HFF-Myc (cell line): ENCODE data around the gene SLC4A1.

Experiments
- DNase-seq: peaks from one replicate; pipeline ENCODE4 v3.0.0-alpha.2; 2011; ENCODE audit warnings: low read depth; ENCODE audit errors: extremely low read depth
- H3K4me3 ChIP-seq: replicated peaks from 2 replicates; pipeline ENCODE4 v1.5.1; 2011; ENCODE audit warnings: low read depth, mild to moderate bottlenecking, control low read depth, low read length
- TF ChIP-seq, protein P1 (sequence below): IDR thresholded peaks from 2 replicates; pipeline ENCODE4 v1.5.1; 2012; ENCODE audit warnings: mild to moderate bottlenecking, low read depth, low read length, control low read depth; ENCODE audit errors: missing control alignments

Gene SLC4A1

DNA sequence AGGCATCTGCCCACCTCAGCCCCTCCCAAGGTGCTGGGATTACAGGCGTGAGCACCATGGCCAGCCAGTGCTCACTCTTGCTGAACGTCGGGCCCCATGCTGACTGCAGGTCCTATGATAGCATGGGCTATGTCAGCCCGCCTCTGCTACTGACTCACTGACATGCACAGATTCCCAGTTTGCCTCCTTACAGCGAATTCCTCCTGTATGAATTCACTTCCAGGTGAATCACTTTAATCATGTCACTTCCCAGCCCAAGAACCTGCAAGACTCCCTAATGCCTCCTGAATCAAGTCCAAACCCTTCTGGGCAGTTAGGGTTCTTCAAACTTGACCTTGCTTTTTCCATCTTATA is 32.4 kb downstream of the SLC4A1 start:
- DNase-seq: no peak
- TF ChIP-seq, protein P1, sequence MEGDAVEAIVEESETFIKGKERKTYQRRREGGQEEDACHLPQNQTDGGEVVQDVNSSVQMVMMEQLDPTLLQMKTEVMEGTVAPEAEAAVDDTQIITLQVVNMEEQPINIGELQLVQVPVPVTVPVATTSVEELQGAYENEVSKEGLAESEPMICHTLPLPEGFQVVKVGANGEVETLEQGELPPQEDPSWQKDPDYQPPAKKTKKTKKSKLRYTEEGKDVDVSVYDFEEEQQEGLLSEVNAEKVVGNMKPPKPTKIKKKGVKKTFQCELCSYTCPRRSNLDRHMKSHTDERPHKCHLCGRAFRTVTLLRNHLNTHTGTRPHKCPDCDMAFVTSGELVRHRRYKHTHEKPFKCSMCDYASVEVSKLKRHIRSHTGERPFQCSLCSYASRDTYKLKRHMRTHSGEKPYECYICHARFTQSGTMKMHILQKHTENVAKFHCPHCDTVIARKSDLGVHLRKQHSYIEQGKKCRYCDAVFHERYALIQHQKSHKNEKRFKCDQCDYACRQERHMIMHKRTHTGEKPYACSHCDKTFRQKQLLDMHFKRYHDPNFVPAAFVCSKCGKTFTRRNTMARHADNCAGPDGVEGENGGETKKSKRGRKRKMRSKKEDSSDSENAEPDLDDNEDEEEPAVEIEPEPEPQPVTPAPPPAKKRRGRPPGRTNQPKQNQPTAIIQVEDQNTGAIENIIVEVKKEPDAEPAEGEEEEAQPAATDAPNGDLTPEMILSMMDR: no peak
- no peak overlapping the region for H3K4me3 ChIP-seq

DNA sequence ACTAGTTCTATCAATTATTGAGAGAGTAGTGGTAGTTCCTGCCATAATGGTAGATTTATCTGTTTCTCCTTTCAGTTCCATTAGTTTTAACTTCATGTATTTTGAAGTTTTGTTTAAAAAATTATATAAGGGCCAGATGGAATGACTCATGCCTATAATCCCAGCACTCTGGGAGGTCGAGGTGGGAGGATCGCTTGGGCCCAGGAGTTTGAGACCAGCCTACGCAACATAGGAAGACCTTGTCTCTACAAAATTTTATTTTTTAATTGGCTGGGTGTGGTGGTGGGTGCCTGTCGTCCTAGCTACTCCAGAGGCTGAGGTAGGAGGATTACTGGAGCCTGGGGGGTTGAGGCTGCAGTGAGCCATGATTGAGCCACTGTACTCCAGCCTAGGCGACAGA is 34.4 kb downstream of the SLC4A1 start:
- no peak overlapping the region for H3K4me3 ChIP-seq
- no peak for DNase-seq
- TF ChIP-seq, protein P1: no peak

DNA sequence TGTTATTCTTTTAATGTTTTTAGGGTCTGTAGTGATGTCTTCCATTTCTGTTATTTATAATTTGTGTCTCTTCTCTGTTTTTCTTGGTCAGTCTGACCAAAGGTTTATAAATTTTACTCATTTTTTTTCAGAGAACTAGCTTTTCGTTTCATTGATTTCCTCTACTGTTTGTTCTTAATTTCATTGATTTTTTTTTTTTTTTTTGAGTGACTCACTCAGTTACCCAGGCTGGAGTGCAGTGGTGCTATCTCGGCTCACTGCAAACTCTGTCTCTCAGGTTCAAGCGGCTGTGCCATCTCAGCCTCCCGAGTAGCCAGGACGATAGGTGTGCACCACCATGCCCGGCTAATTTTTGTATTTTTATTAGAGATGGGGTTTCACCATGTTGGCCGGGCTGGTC is 35.9 kb downstream of the SLC4A1 start:
- no peak overlapping the region for H3K4me3 ChIP-seq
- DNase-seq: no peak
- TF ChIP-seq, protein P1: no peak

DNA sequence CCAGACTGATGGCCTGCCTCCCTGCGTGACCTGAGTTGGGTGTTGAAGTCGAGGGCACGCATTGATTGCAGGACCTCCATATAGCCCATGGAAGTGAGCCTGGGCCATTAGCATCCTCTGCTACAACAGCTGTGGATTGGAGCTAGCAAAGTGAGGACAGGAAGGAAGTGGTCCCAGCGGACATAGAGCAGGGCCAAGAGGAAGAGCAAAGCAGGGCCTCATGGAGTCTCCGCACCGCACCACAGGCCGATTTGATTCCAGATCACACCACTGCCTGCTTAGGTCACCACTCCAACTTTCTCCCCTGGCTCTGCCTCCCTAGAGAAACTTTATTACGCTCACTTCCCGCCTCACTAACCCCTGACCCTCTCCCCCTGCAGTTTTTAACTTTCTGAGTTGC is 37.8 kb downstream of the SLC4A1 start:
- TF ChIP-seq, protein P1: no peak
- H3K4me3 ChIP-seq: no peak overlapping the region
- no peak for DNase-seq

DNA sequence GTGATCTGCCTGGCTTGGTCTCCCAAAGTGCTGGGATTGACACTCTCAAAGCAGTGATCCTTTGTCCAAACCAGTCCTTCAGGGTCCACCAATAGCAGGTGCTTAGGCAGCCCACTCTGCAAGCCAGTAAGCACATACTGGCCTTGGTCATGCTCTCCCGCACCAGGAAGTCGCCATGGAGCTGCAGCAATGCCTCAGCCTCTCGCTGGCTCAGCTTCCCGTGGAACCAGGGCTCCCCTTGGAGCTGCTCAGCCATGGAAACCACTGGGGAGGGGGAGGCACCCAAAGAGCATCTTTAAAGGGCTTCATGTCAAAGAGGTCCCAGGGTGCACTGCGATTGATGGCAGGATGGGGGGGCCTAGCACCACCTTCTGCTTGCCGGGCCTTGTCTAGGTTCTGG is 38.8 kb downstream of the SLC4A1 start:
- H3K4me3 ChIP-seq: no peak overlapping the region
- TF ChIP-seq, protein P1: no peak
- no peak for DNase-seq

DNA sequence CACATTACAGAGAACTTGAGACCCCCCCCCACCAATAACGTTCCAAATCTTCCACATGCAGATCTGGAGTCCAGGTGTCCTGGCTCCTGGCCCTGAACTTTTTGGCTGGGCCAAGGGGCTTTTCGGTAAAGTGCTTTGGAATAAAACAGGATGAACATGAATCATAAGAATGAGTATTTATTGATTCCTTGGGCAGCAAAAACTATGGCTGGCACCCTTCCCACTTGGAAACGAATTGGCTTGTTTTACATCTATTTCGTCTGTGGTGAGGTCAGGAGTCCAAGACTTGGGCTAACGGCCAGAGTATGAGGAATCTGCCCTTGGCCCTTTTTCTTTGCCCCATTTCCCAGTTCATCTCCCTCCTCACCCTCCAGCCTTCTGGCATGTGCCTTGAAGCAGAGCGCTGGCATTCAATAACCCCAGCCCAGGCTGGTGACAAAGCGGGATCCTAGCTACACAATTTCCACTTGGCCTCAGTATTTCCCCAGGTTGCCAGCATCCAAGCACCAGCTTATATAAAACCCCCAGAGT is 44.3 kb downstream of the SLC4A1 start:
- no peak for DNase-seq

More for the DNA sequence above, 44.3 kb downstream of the SLC4A1 start:
- no peak overlapping the region for H3K4me3 ChIP-seq
- TF ChIP-seq, protein P1: no peak
